GM12872 (cell line): ENCODE measurements around the gene CAP2.

Experiments
- CTCF ChIP-seq: IDR thresholded peaks from 3 replicates; pipeline ENCODE4 v1.5.1; 2011; ENCODE audit warnings: low read depth, mild to moderate bottlenecking, low read length, moderate library complexity; ENCODE audit not compliant: insufficient read depth

Gene CAP2

GRCh38 chr6:17505767-17506280, 112.4 kb downstream of the CAP2 start:
- TF ChIP-seq CTCF = no peak

- TF ChIP-seq CTCF = no peak
These were observed 113.1 kb downstream of the CAP2 start for GRCh38 chr6:17506531-17506930.

- no peak for TF ChIP-seq CTCF
These were observed 113.6 kb downstream of the CAP2 start for GRCh38 chr6:17506962-17507361.

- no peak for TF ChIP-seq CTCF
These were observed 117.7 kb downstream of the CAP2 start for GRCh38 chr6:17511084-17511483.

GRCh38 chr6:17511580-17511979, 118.2 kb downstream of the CAP2 start:
- no peak for TF ChIP-seq CTCF

- no peak for TF ChIP-seq CTCF
These were observed 125.7 kb downstream of the CAP2 start for GRCh38 chr6:17519120-17519519.

GRCh38 chr6:17525637-17526036, 132.2 kb downstream of the CAP2 start:
- TF ChIP-seq CTCF = no peak
